ENCODE data around the gene GSK3A. TPM values are rescaled to one million over a fixed set of nuclear protein-coding genes. Genes with fewer than 3 reads are reported as not detected.

The GSK3A gene
- total RNA-seq, 2 experiments from 2014 or later: 41.0 to 42.2 TPM

- ATAC-seq (ENCODE audit: low read depth): no peak
- POLR2A ChIA-PET: interaction anchor here (0.8 to 2.2 kb wide), 9 partner anchors 9 to 85 kb away, joined by 3 to 14 read pairs (median 3); partner anchors contain the start of genes GSK3A and POU2F2
- Mint-ChIP-seq H3K27ac (peak overlapping the region; percentile 95), H3K4me3 (peak overlapping the region; percentile 93), H3K36me3 (peaks cover 31% of the 10 kb centered on the region), H3K4me1 (peaks cover 55% of the 10 kb centered on the region), H3K27me3 (no peaks in the 10 kb centered on the region), H3K9me3 (no peaks in the 10 kb centered on the region)
- DNase-seq: peak; percentile 66
These were observed 25.5 kb downstream of the GSK3A start for GRCh38 chr19:42216653-42217519.

- H3K27me3 Mint-ChIP-seq: no peaks in the 10 kb centered on the region
- H3K4me3 Mint-ChIP-seq: no peak overlapping the region
- H3K27ac Mint-ChIP-seq: no peak overlapping the region
- peaks cover 29% of the 10 kb centered on the region for H3K36me3 Mint-ChIP-seq
- DNase-seq: no peak
- ATAC-seq (ENCODE audit: low read depth): no peak
- POLR2A ChIA-PET: interaction anchor here (1.0 kb wide), 1 partner anchor 16 kb away, joined by 5 read pairs; no protein-coding TSS in a partner anchor
- H3K4me1 Mint-ChIP-seq: peaks cover 53% of the 10 kb centered on the region
- H3K9me3 Mint-ChIP-seq: no peaks in the 10 kb centered on the region
These were observed 27.5 kb downstream of the GSK3A start for GRCh38 chr19:42214810-42215485.

GRCh38 chr19:42212886-42213285, 29.5 kb downstream of the GSK3A start:
- ATAC-seq (ENCODE audit: low read depth): no peak
- no peak for DNase-seq
- H3K27me3 Mint-ChIP-seq: no peaks in the 10 kb centered on the region
- H3K4me1 Mint-ChIP-seq: peaks cover 46% of the 10 kb centered on the region
- H3K36me3 Mint-ChIP-seq: peaks cover 37% of the 10 kb centered on the region
- H3K27ac Mint-ChIP-seq: peak overlapping the region; percentile 64
- peak overlapping the region; percentile 14 for H3K4me3 Mint-ChIP-seq
- POLR2A ChIA-PET: interaction anchor here (1.0 to 1.5 kb wide), 3 partner anchors 10 to 58 kb away, joined by 3 to 4 read pairs (median 4); no protein-coding TSS in a partner anchor
- H3K9me3 Mint-ChIP-seq: no peaks in the 10 kb centered on the region

- H3K27ac Mint-ChIP-seq: peak overlapping the region; percentile 62
- H3K9me3 Mint-ChIP-seq: no peaks in the 10 kb centered on the region
- H3K4me3 Mint-ChIP-seq: no peak overlapping the region
- POLR2A ChIA-PET: interaction anchor here (1.1 to 1.7 kb wide), 2 partner anchors 12 to 33 kb away, joined by 3 to 5 read pairs; partner anchors contain the start of gene ZNF526
- H3K4me1 Mint-ChIP-seq: peaks cover 34% of the 10 kb centered on the region
- DNase-seq (no peak), ATAC-seq (ENCODE audit: low read depth) (no peak)
- H3K36me3 Mint-ChIP-seq: peaks cover 43% of the 10 kb centered on the region
- no peaks in the 10 kb centered on the region for H3K27me3 Mint-ChIP-seq
These were observed 33.8 kb downstream of the GSK3A start for GRCh38 chr19:42208612-42209011.

- DNase-seq (no peak), ATAC-seq (ENCODE audit: low read depth) (no peak)
- H3K27ac Mint-ChIP-seq: peak overlapping the region; percentile 61
- peaks cover 30% of the 10 kb centered on the region for H3K4me1 Mint-ChIP-seq
- H3K27me3 Mint-ChIP-seq: no peaks in the 10 kb centered on the region
- H3K4me3 Mint-ChIP-seq: peak overlapping the region; percentile 14
- H3K9me3 Mint-ChIP-seq: no peaks in the 10 kb centered on the region
- POLR2A ChIA-PET: interaction anchor here (0.9 to 1.7 kb wide), 4 partner anchors 9 to 34 kb away, joined by 3 to 10 read pairs (median 4); partner anchors contain the start of genes DEDD2 and ZNF526
- peaks cover 40% of the 10 kb centered on the region for H3K36me3 Mint-ChIP-seq
These were observed 34.6 kb downstream of the GSK3A start for GRCh38 chr19:42207767-42208271.

- POLR2A ChIA-PET: interaction anchor here (0.9 to 1.7 kb wide), 4 partner anchors 8 to 35 kb away, joined by 3 to 10 read pairs (median 4); partner anchors contain the start of genes DEDD2 and ZNF526
- ATAC-seq (ENCODE audit: low read depth) (no peak), DNase-seq (no peak)
- Mint-ChIP-seq H3K27me3 (no peaks in the 10 kb centered on the region), H3K4me3 (peak overlapping the region; percentile 14), H3K36me3 (peaks cover 42% of the 10 kb centered on the region), H3K27ac (peak overlapping the region; percentile 61), H3K9me3 (no peaks in the 10 kb centered on the region), H3K4me1 (peaks cover 33% of the 10 kb centered on the region)
These were observed 35.3 kb downstream of the GSK3A start for GRCh38 chr19:42206871-42207755.

GRCh38 chr19:42204664-42205063, 37.7 kb downstream of the GSK3A start:
- no peaks in the 10 kb centered on the region for H3K27me3 Mint-ChIP-seq
- H3K4me1 Mint-ChIP-seq: peaks cover 53% of the 10 kb centered on the region
- POLR2A ChIA-PET: interaction anchor here (1.1 kb wide), 1 partner anchor 12 kb away, joined by 3 read pairs; no protein-coding TSS in a partner anchor
- H3K27ac Mint-ChIP-seq: no peak overlapping the region
- DNase-seq (no peak), ATAC-seq (ENCODE audit: low read depth) (no peak)
- H3K4me3 Mint-ChIP-seq: no peak overlapping the region
- peaks cover 47% of the 10 kb centered on the region for H3K36me3 Mint-ChIP-seq
- no peaks in the 10 kb centered on the region for H3K9me3 Mint-ChIP-seq

GRCh38 chr19:42203700-42204099, 38.7 kb downstream of the GSK3A start:
- DNase-seq (no peak), ATAC-seq (ENCODE audit: low read depth) (no peak)
- peaks cover 58% of the 10 kb centered on the region for H3K4me1 Mint-ChIP-seq
- H3K36me3 Mint-ChIP-seq: peaks cover 45% of the 10 kb centered on the region
- H3K27ac Mint-ChIP-seq: peak overlapping the region; percentile 78
- H3K9me3 Mint-ChIP-seq: no peaks in the 10 kb centered on the region
- H3K27me3 Mint-ChIP-seq: no peaks in the 10 kb centered on the region
- H3K4me3 Mint-ChIP-seq: no peak overlapping the region
- POLR2A ChIA-PET: interaction anchor here (5.2 kb wide), 1 partner anchor 16 kb away, joined by 18 read pairs; the partner anchor contains the start of gene ZNF526

GRCh38 chr19:42202290-42202880, 40.0 kb downstream of the GSK3A start:
- ATAC-seq (ENCODE audit: low read depth): no peak
- Mint-ChIP-seq H3K9me3 (no peaks in the 10 kb centered on the region), H3K4me1 (peaks cover 56% of the 10 kb centered on the region), H3K27ac (peak overlapping the region; percentile 95), H3K4me3 (peak overlapping the region; percentile 77), H3K36me3 (peaks cover 45% of the 10 kb centered on the region), H3K27me3 (no peaks in the 10 kb centered on the region)
- POLR2A ChIA-PET: interaction anchor here (1.1 to 5.7 kb wide), 5 partner anchors 10 to 68 kb away, joined by 3 to 63 read pairs (median 4); partner anchors contain the start of genes GSK3A and ZNF526
- DNase-seq: no peak

GRCh38 chr19:42201489-42202289, 40.7 kb downstream of the GSK3A start:
- Mint-ChIP-seq H3K4me3 (peak overlapping the region; percentile 77), H3K36me3 (peaks cover 45% of the 10 kb centered on the region), H3K9me3 (no peaks in the 10 kb centered on the region), H3K4me1 (peaks cover 61% of the 10 kb centered on the region), H3K27me3 (no peaks in the 10 kb centered on the region), H3K27ac (peak overlapping the region; percentile 95)
- DNase-seq: peak; percentile 59
- peak; percentile 16 for ATAC-seq (ENCODE audit: low read depth)
- POLR2A ChIA-PET: interaction anchor here (0.6 to 5.7 kb wide), 6 partner anchors 15 to 69 kb away, joined by 3 to 63 read pairs (median 4); partner anchors contain the start of genes CIC, GSK3A, POU2F2 and ZNF526

- DNase-seq (no peak), ATAC-seq (ENCODE audit: low read depth) (no peak)
- Mint-ChIP-seq H3K27ac (peak overlapping the region; percentile 95), H3K9me3 (no peaks in the 10 kb centered on the region), H3K27me3 (no peaks in the 10 kb centered on the region), H3K4me1 (peaks cover 63% of the 10 kb centered on the region), H3K36me3 (peaks cover 46% of the 10 kb centered on the region), H3K4me3 (peak overlapping the region; percentile 77)
- POLR2A ChIA-PET: interaction anchor here (0.6 to 5.7 kb wide), 20 partner anchors 9 to 86 kb away, joined by 3 to 63 read pairs (median 4); partner anchors contain the start of genes CIC, DEDD2, GSK3A and ZNF526
These were observed 42.2 kb downstream of the GSK3A start for GRCh38 chr19:42200116-42200715.

Measured in activated naive CD8-positive, alpha-beta T cell treated with anti-CD3 and anti-CD28 coated beads, Interleukin-2, amount 10 ng/mL, durations not matched to agents 7 days and 5 days (primary cell).